ENCODE measurements around the gene NLRP13.

DNA sequence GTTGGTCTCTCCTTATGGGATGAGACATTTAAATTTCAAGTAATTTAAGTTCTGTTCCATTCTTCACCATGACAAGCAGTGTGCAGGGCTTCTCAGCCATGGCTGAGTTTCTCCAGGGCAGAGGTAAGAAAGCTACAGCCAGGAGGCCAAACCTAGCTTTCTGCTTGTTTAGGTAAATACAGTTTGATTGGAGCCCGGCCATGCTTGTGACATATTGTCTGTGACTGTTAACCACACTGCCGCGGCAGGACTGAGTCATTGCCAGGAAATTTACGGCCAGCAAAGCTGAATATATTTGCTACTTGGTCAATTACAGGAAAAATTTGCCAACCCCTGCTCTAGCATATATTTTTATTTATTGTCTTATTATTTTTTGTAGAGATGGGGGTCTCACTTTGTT lies 26.2 kb upstream of the NLRP13 start:
- TF ChIP-seq, protein P1, sequence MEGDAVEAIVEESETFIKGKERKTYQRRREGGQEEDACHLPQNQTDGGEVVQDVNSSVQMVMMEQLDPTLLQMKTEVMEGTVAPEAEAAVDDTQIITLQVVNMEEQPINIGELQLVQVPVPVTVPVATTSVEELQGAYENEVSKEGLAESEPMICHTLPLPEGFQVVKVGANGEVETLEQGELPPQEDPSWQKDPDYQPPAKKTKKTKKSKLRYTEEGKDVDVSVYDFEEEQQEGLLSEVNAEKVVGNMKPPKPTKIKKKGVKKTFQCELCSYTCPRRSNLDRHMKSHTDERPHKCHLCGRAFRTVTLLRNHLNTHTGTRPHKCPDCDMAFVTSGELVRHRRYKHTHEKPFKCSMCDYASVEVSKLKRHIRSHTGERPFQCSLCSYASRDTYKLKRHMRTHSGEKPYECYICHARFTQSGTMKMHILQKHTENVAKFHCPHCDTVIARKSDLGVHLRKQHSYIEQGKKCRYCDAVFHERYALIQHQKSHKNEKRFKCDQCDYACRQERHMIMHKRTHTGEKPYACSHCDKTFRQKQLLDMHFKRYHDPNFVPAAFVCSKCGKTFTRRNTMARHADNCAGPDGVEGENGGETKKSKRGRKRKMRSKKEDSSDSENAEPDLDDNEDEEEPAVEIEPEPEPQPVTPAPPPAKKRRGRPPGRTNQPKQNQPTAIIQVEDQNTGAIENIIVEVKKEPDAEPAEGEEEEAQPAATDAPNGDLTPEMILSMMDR (IDR thresholded peaks at IDR 0.05): no peak
- TF ChIP-seq POLR2A (IDR thresholded peaks at IDR 0.05): no peak

Data from adrenal gland (tissue), 5 donors.